Right lobe of liver (tissue), 6 donors: ENCODE results near the gene MXI1. TPM values are rescaled to one million over a fixed set of nuclear protein-coding genes. Genes with fewer than 3 reads are reported as not detected.

Experiments used
- ATAC-seq, 4 donors: fragments of 200-7000 bp; cut with Tn5 transposase; one replicate each; pipeline ENCODE4 v1.9.1; 2020; ENCODE audit warnings: mild to moderate bottlenecking in 4 of 4, moderate library complexity in 4 of 4
- DNase-seq, 3 donors: peaks; one replicate each; pipeline ENCODE4 v3.0.0-alpha.2; 2020
- H3K27ac ChIP-seq, 3 donors: fragments of 200-600 bp; one replicate each; pipeline ENCODE4 v1.8.0; 2022
- H3K27me3 ChIP-seq, 2 donors: fragments of 200-600 bp; one replicate each; pipeline ENCODE4 v1.8.0; 2022
- H3K36me3 ChIP-seq, 4 donors: fragments of 200-600 bp; sonication (generic) in 1 of 4; one replicate each; pipeline versions ENCODE4 v1.5.1 to v1.8.0; 2017 to 2022; ENCODE audit warnings: control low read depth in 1 of 4
- H3K4me1 ChIP-seq, 4 donors: fragments of 200-600 bp; sonication (generic) in 1 of 4; one replicate each; pipeline versions ENCODE4 v1.5.1 to v1.8.0; 2017 to 2022; ENCODE audit warnings: control low read depth in 1 of 4
- H3K4me3 ChIP-seq, 3 donors: fragments of 200-600 bp; one replicate each; pipeline ENCODE4 v1.8.0; 2022
- H3K9me3 ChIP-seq, 4 donors: fragments of 200-600 bp; sonication (generic) in 1 of 4; one replicate each; pipeline versions ENCODE4 v1.5.1 to v1.8.0; 2017 to 2022; ENCODE audit warnings: control low read depth in 1 of 4
- POLR2A ChIP-seq: fragments of 450-650 bp; IDR thresholded peaks from one replicate; pipeline ENCODE4 v1.6.1; 2017; ENCODE audit warnings: antibody characterized with exemption, mild to moderate bottlenecking
- WGBS: methylation state at CpG from one replicate; pipeline ENCODE4 v1.1.6; 2018; ENCODE audit warnings: low coverage, low lambda C conversion rate; ENCODE audit not compliant: insufficient coverage; ENCODE audit errors: missing lambda C conversion rate; 5-methylcytosine and 5-hydroxymethylcytosine counted together
- intact Hi-C, 2 donors: fragments of 100-400 bp; cut with DNase I; formaldehyde crosslinking; loops; one replicate each; pipeline versions ENCODE4 v1.11.2 to v1.14.1; 2022
- total RNA-seq, 6 experiments: library from RNA; depleted of rRNA in 2 of 6; stranded (reverse); fragments of >200 nt in 2 of 6; fragmentation: NEBNext Ultra II Directional in 3 of 6; extraction: Animal tissue kit (Norgen Biotek cat#: 25700) in 3 of 6; gene quantifications; one replicate each; pipeline versions ENCODE4 v1.1.0 to v1.2.4, GENCODE V29; 2016 to 2023
- TF ChIP-seq, protein P1 (sequence below), 4 donors: fragments of 200-600 bp in 3 of 4; fragments of 450-650 bp in 1 of 4; IDR thresholded peaks; one replicate each; pipeline versions ENCODE4 v1.5.1 to v1.8.0; 2016 to 2022; ENCODE audit warnings: antibody characterized with exemption in 4 of 4, mild to moderate bottlenecking in 2 of 4
- donor health status: DM: no; HTN: yes; CAD: no.
- donor health status: DM: no; HTN: no; CAD: no.
- donor health status: DM: no; HTN: no; CAD: no.
- donor health status: DM: no; HTN: yes; CAD: no.
- donor health status: DM: no; HTN: yes; CAD: no.

MXI1 gene
- total RNA-seq, 6 experiments from 2014 or later, result 17.1 to 32.6 (median 26.5) TPM

DNA sequence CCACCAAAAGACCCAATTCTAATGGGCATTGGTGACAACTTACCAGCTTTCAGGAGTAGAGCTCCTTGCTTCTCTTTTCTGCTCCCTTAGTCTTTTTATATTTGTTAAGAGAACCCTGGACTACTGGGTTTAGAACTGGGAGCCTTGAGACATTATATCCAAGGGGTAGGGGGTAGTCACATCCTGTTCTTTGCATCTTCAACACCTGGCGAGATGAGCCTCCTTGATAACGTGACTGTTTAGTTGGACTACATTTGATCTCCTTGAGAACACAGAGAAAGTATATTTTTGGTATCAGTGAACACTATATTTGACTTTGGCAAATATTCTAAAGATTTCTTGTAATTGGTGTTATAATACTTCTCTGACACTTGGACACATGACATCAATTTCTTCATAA lies 106.3 kb downstream of the MXI1 start:
- intact Hi-C loops, result loop anchor here in 1 of 2 donors (5.0 kb wide), 1 partner anchor 234 kb away; no protein-coding TSS in a partner anchor
- no peaks in the 10 kb centered on the region for H3K36me3 ChIP-seq
- no peak overlapping the region for H3K4me3 ChIP-seq
- H3K9me3 ChIP-seq, result no peaks in the 10 kb centered on the region
- ATAC-seq, result no peak
- 51% methylated on average over 2 of the region's 2 CpGs for WGBS
- no peaks in the 10 kb centered on the region for H3K27me3 ChIP-seq
- TF ChIP-seq, protein P1, sequence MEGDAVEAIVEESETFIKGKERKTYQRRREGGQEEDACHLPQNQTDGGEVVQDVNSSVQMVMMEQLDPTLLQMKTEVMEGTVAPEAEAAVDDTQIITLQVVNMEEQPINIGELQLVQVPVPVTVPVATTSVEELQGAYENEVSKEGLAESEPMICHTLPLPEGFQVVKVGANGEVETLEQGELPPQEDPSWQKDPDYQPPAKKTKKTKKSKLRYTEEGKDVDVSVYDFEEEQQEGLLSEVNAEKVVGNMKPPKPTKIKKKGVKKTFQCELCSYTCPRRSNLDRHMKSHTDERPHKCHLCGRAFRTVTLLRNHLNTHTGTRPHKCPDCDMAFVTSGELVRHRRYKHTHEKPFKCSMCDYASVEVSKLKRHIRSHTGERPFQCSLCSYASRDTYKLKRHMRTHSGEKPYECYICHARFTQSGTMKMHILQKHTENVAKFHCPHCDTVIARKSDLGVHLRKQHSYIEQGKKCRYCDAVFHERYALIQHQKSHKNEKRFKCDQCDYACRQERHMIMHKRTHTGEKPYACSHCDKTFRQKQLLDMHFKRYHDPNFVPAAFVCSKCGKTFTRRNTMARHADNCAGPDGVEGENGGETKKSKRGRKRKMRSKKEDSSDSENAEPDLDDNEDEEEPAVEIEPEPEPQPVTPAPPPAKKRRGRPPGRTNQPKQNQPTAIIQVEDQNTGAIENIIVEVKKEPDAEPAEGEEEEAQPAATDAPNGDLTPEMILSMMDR (IDR thresholded peaks at IDR 0.05), result no peak
- no peak for TF ChIP-seq POLR2A
- H3K4me1 ChIP-seq, result no peaks in the 10 kb centered on the region
- no peak overlapping the region for H3K27ac ChIP-seq
- no peak for DNase-seq

DNA sequence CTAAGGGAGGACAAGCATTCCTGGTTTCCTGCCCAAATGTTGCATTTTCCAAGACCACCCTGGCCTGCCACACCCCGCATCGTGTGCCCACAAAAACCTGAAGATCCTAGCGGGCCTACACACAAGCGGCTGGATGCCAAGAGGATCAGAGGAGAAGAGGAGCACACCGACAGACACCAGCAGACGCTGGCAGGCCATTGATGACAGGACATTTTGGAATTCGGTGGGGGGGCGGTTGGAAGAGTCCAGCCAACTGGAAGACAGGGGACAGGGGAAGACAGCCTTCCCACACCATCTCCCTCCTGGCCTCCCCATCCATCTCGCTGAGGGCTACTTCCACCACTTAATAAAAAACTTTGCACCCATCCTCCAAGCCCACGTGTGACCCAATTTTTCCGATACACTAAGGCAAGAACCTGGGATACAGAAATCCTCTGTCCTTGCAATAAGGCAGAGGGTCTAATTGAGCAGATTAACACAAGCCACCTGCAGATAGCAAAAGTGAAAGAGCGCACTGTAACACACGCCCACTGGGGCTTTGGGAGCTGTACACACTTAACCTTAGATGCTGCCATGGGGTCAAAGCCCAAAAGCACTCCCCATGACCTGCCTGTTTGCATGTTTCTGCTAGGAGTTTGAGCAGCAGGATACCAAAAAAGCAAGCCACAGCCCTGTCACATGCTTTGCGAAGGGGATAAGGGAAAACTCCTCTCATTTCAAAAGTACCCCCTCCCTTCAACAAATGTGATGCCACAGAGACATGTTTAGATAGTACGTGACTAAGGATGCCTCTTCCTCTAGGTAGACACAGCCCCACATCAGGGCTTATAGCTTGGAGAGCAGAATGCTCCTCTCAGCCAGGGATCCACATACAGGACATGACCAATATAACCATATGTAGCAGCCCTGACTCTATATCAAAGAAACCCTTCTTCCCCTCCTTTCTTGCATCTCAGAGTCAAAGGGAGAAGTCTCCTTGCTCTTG lies 110.8 kb downstream of the MXI1 start:
- no peaks in the 10 kb centered on the region for H3K36me3 ChIP-seq
- H3K4me1 ChIP-seq, result no peaks in the 10 kb centered on the region
- no peak overlapping the region for H3K27ac ChIP-seq
- no peaks in the 10 kb centered on the region for H3K9me3 ChIP-seq
- ATAC-seq (no peak), DNase-seq (no peak)
- no peak overlapping the region for H3K4me3 ChIP-seq
- intact Hi-C loops, result no loop called here
- no peaks in the 10 kb centered on the region for H3K27me3 ChIP-seq
- 77% methylated on average over 9 of the region's 15 CpGs for WGBS
- no peak for TF ChIP-seq POLR2A
- TF ChIP-seq, protein P1 (IDR thresholded peaks at IDR 0.05), result no peak

DNA sequence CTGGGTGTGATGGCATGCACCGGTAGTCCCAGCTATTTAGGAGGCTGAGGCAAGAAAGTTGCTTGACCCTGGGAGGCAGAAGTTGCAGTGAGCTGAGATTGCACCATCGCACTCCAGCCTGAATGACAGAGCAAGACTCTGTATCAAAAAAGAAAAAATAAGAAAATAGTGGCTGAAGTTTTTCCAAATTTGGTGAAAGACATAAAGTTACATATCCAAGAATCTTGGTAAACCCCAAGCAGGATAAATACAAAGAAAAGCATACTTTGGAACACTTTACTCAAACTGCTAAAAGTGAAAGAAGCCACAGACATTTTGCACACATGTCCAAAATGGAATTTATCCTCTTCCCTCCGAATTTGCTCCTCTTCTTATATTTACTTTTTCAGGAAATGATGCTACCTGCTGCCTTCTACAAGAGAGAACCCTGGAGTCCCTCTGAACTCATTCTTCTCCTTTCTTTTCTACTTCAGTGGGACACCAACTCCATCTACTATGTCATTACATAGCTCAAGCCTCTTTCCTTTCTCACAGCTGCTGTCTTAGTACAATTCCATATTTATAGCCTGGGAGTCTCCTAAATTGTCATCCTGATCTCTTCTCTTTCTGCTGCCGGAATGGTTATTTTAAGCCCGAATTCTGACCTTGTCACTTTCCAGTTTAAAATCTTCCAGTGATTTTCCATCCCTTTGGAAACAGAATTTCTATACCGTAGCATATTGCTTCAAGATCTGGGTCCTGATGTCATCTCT lies 114.6 kb downstream of the MXI1 start:
- no peaks in the 10 kb centered on the region for H3K27me3 ChIP-seq
- intact Hi-C loops, result no loop called here
- DNase-seq, result no peak
- no peaks in the 10 kb centered on the region for H3K9me3 ChIP-seq
- no peaks in the 10 kb centered on the region for H3K36me3 ChIP-seq
- TF ChIP-seq, protein P1 (IDR thresholded peaks at IDR 0.05), result no peak
- no peaks in the 10 kb centered on the region for H3K4me1 ChIP-seq
- H3K27ac ChIP-seq, result no peak overlapping the region
- WGBS, result 55% methylated on average over 4 of the region's 6 CpGs
- no peak for ATAC-seq
- no peak overlapping the region for H3K4me3 ChIP-seq

DNA sequence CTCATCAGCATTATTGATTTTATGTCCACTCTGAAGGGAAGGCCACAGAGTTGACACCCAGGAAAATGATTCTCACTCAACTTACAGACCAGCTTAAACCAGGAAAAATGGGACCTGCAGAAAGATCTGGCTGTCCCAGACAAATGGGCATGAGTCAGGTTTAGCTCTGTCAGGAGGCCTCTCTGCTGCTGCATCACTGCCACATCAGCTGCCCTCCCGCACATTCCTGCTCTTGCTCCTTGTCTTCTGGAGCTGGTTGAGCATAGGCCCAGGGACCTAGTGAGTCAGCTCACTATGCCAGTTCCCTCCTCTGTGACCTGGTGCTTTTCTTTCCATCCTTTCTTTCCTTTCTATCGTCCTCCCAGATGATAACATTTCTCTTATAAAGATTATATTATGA lies 116.1 kb downstream of the MXI1 start:
- intact Hi-C loops, result no loop called here
- ATAC-seq (no peak), DNase-seq (no peak)
- WGBS, result 11% methylated on average over 1 of the region's 2 CpGs
- H3K27ac ChIP-seq, result no peak overlapping the region
- H3K36me3 ChIP-seq, result no peaks in the 10 kb centered on the region
- H3K27me3 ChIP-seq, result no peaks in the 10 kb centered on the region
- H3K4me1 ChIP-seq, result no peaks in the 10 kb centered on the region
- no peak for TF ChIP-seq POLR2A
- TF ChIP-seq, protein P1 (IDR thresholded peaks at IDR 0.05), result no peak
- H3K9me3 ChIP-seq, result no peaks in the 10 kb centered on the region
- H3K4me3 ChIP-seq, result no peak overlapping the region
